ENCODE measurements around the gene C21orf91.

C21orf91 gene

DNA sequence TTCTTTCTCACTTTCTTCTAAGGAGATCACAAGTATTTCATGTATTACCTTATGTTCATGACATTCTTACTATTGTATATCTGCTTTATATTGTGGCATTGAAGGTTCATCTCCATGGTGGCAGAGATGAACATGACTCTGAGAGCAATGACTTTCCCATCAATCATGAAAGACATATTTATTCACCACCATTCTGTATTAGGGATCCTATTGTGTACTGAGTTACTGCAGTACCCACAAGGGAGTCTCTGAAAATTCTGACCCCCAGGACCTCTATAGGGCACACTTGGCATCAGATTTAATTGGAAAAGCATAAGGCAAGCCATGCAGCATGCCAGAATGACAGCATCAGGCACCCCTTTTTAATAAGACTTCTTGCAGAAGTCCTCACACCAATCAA, 21.9 kb upstream of the C21orf91 start:
- DNase-seq (ENCODE audit: extremely low read depth, low read depth) = no peak
- no peak for TF ChIP-seq CTCF (IDR thresholded peaks at IDR 0.05; ENCODE audit: low read depth, low read length)

- TF ChIP-seq CTCF (IDR thresholded peaks at IDR 0.05; ENCODE audit: low read depth, low read length) = no peak
- no peak for DNase-seq (ENCODE audit: extremely low read depth, low read depth)
Measured at GRCh38 chr21:17834639-17835354, 15.6 kb upstream of the C21orf91 start.

DNA sequence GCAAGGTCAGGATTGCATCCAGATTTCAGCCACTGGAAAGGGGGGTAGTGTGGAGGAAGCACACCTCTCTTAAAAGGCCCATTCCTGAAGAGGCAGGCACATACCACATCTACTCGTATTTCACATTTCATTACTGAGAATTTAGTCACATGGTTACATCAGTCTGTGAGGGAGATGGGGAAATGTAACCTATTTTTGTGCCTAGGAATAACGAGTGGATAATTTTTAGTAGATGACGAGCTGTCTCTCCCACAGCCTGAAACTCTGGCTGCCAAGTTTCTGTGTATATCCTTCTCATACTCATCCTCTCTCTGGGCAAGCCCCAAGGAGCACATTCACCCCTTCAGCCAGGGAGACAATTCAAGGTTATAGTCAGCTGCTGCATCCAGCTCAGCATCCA, 10.3 kb upstream of the C21orf91 start:
- no peak for TF ChIP-seq CTCF (IDR thresholded peaks at IDR 0.05; ENCODE audit: low read depth, low read length)
- no peak for DNase-seq (ENCODE audit: extremely low read depth, low read depth)

DNA sequence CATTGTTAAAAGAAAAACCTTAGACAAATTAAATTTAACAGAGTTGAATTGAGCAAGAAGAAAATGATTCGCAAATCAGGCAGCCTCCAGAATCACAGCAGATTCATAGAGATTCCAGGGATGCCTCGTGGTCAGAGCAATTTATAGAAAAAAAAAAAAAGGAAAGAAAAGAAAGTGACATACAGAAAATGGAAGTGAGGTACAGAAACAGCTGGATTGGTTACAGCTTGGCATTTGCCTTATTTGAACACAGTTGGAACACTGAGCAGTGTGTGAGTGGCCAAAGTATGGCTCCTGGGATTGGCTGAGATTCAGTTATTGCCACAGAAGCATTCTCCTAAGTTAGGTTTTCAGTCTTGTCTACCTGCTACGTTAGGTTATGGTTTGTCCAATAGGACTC, 9.1 kb upstream of the C21orf91 start:
- TF ChIP-seq CTCF (IDR thresholded peaks at IDR 0.05; ENCODE audit: low read depth, low read length) = no peak
- peak; percentile 22 for DNase-seq (ENCODE audit: extremely low read depth, low read depth)

DNA sequence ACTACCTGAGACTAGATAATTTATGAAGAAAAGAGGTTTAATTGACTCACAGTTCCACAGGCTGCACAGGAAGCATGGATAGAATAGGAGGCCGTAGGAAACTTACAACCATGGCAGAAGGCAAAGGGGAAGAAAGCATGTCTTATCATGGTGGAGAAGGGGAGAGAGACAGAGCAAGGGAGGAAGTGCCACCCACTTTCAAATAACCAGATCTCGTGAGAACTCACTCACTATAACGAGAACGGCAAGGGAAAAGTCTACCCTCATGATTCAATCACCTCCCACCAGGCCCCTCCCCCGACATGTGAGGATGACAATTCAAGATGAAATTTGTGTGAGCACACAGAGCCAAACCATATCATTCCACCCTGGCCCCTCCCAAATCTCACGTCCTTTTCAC, 4.7 kb upstream of the C21orf91 start:
- no peak for TF ChIP-seq CTCF (IDR thresholded peaks at IDR 0.05; ENCODE audit: low read depth, low read length)
- DNase-seq (ENCODE audit: extremely low read depth, low read depth) = no peak

DNA sequence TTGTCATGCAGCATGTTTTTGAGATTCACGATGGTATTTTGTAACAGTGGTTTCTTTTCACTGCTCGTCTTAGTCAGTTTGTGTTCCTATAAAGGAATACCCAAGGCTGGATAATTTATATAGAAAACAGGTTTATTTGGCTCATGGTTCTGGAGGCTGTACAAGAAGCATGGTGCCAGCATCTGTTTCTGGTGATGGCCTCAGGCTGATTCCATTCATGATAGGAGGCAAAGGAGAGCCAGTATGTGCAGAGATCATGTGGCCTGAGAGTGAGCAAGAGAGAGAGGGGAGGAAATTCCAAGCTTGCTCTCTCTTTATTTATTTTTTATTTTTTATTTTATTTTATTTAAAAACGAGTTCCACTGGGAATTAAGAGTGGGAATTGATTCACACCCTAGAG, 2.0 kb upstream of the C21orf91 start:
- no peak for DNase-seq (ENCODE audit: extremely low read depth, low read depth)
- no peak for TF ChIP-seq CTCF (IDR thresholded peaks at IDR 0.05; ENCODE audit: low read depth, low read length)

GRCh38 chr21:17819877-17820229, 697 bp upstream of the C21orf91 start:
- TF ChIP-seq CTCF (IDR thresholded peaks at IDR 0.05; ENCODE audit: low read depth, low read length) = no peak

More at GRCh38 chr21:17819877-17820229, 697 bp upstream of the C21orf91 start:
- DNase-seq (ENCODE audit: extremely low read depth, low read depth) = no peak

All from AG09319 (cell line).